ENCODE results near the gene SLC9A9.

GRCh38 chr3:143562789-143563188 is 285.5 kb downstream of the SLC9A9 start:
- TF ChIP-seq POLR2A (IDR thresholded peaks at IDR 0.05; ENCODE audit: extremely low read depth, insufficient read length) (no peak), CTCF (IDR thresholded peaks at IDR 0.05; ENCODE audit: low read depth, low read length) (no peak)

Data from NB4 (cell line).